Transverse colon (tissue), 4 donors: ENCODE data around the gene FAR2. TPM values are rescaled to one million over a fixed set of nuclear protein-coding genes. Genes with fewer than 3 reads are reported as not detected.

Source experiments
- DNase-seq: peaks from one replicate; pipeline ENCODE4 v3.0.0-alpha.2; 2019
- H3K27ac ChIP-seq, 4 donors: fragments of 200-600 bp; sonication (generic); 2 replicates each; pipeline ENCODE4 v1.5.1; 2016 to 2018; ENCODE audit warnings: inconsistent platforms in 4 of 4
- H3K27me3 ChIP-seq: fragments of 200-600 bp; sonication (generic); 2 replicates; pipeline ENCODE4 v1.5.1; 2017; ENCODE audit warnings: inconsistent platforms
- H3K36me3 ChIP-seq, 4 donors: fragments of 200-600 bp; sonication (generic); 2 replicates each; pipeline ENCODE4 v1.5.1; 2017 to 2019; ENCODE audit warnings: inconsistent platforms in 4 of 4
- H3K4me1 ChIP-seq, 4 donors: fragments of 200-600 bp; sonication (generic); 2 replicates each; pipeline ENCODE4 v1.5.1; 2017 to 2020; ENCODE audit warnings: inconsistent platforms in 4 of 4
- H3K4me3 ChIP-seq, 4 donors: fragments of 200-600 bp; sonication (generic); 1 replicate in 1 of 4; 2 replicates in 3 of 4; pipeline versions ENCODE4 v1.5.1 to v1.6.1; 2017 to 2019; ENCODE audit warnings: inconsistent platforms in 4 of 4
- H3K9me3 ChIP-seq, 2 donors: fragments of 200-600 bp; sonication (generic); 2 replicates each; pipeline ENCODE4 v1.5.1; 2017 to 2019; ENCODE audit warnings: inconsistent platforms in 2 of 2
- CTCF ChIP-seq, 5 experiments: fragments of 200-600 bp in 3 of 5; fragments of 450-650 bp in 2 of 5; sonication (generic) in 3 of 5; IDR thresholded peaks; 1 replicate in 2 of 5; 2 replicates in 3 of 5; pipeline ENCODE4 v1.5.1; 2016 to 2017; ENCODE audit warnings: antibody characterized with exemption in 5 of 5, inconsistent platforms in 3 of 5, mild to moderate bottlenecking in 2 of 5, moderate library complexity in 1 of 5
- EP300 ChIP-seq: sonication (generic); formaldehyde crosslinking; IDR thresholded peaks from one replicate; pipeline ENCODE4 v1.6.1; 2017; ENCODE audit warnings: antibody characterized with exemption, low read depth
- POLR2A ChIP-seq: fragments of 450-650 bp; IDR thresholded peaks from one replicate; pipeline ENCODE4 v1.6.1; 2016; ENCODE audit warnings: antibody characterized with exemption, mild to moderate bottlenecking, moderate library complexity
- POLR2AphosphoS5 ChIP-seq, 3 donors: sonication (generic); formaldehyde crosslinking; IDR thresholded peaks; one replicate each; pipeline ENCODE4 v1.6.1; 2016; ENCODE audit warnings: antibody characterized with exemption in 3 of 3
- WGBS, 2 donors: methylation state at CpG; one replicate each; pipeline ENCODE4 v1.1.5; 2018; ENCODE audit warnings: low coverage in 1 of 2; 5-methylcytosine and 5-hydroxymethylcytosine counted together
- in situ Hi-C, 4 donors: fragments of 200-750 bp; cut with MboI; loops; one replicate each; pipeline versions ENCODE4 v1.15.0 to v1.15.1; 2017; ENCODE audit warnings: low sequenced_read_pairs in 3 of 4, low pct_ligation_motif_present in 1 of 4, low pct_unique_long_range_greater_than_20kb in 1 of 4
- intact Hi-C: fragments of 100-400 bp; cut with DNase I; formaldehyde crosslinking; loops from one replicate; pipeline ENCODE4 v1.15.1; 2023; ENCODE audit warnings: low total_unique reads
- total RNA-seq, 4 donors: library from RNA; depleted of rRNA; stranded (reverse); fragments of >200 nt; gene quantifications; one replicate each; pipeline ENCODE4 v1.1.0, GENCODE V29; 2016

The FAR2 gene
- total RNA-seq, 4 donors from 2014 or later = 57.6 to 72.7 (median 65.7) TPM

DNA sequence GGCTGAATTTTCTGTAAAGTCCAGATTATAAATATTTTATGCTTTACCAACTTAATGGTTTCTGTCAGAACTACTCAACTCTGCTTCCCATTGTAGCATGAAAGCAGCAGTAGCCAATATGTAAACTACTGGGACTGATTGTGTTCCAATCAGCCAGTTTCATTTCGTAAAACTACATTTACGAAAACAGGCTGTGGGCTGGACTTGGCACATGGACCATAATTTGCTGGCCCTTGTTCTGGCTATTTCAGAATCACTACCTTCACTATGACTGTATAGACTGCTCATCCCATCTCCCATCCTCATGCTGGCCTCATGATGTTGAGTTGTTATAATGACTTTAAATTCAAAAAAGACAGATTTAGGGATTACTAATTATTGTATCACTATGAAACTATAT, 38.7 kb downstream of the FAR2 start:
- no peak for TF ChIP-seq POLR2AphosphoS5 (IDR thresholded peaks at IDR 0.05)
- no peak for TF ChIP-seq POLR2A
- TF ChIP-seq CTCF (IDR thresholded peaks at IDR 0.05) = no peak
- no peak for TF ChIP-seq EP300
- Histone ChIP-seq H3K27ac (no peak overlapping the region), H3K9me3 (no peaks in the 10 kb centered on the region), H3K27me3 (no peaks in the 10 kb centered on the region), H3K36me3 (no peaks in the 10 kb centered on the region), H3K4me3 (no peak overlapping the region), H3K4me1 (peaks cover 3 to 19% (median 10%) of the 10 kb centered on the region in 4 donors)
- in situ Hi-C loops = no loop called here
- intact Hi-C loops = no loop called here
- no peak for DNase-seq
- 50 to 75% methylated on average over 1 to 2 of the region's 2 CpGs for WGBS, 2 donors

GRCh38 chr12:29191267-29191850, 42.3 kb downstream of the FAR2 start:
- in situ Hi-C loops (no loop called here), intact Hi-C loops (no loop called here)
- Histone ChIP-seq H3K36me3 (no peaks in the 10 kb centered on the region), H3K9me3 (no peaks in the 10 kb centered on the region), H3K27me3 (no peaks in the 10 kb centered on the region), H3K4me3 (no peak overlapping the region), H3K27ac (peak overlapping the region; percentile 59 to 75 (median 70)), H3K4me1 (peaks cover 3 to 19% (median 10%) of the 10 kb centered on the region in 4 donors)
- DNase-seq = no peak
- 51 to 60% methylated on average over 6 of the region's 6 CpGs for WGBS, 2 donors
- no peak for TF ChIP-seq POLR2A
- no peak for TF ChIP-seq EP300
- TF ChIP-seq POLR2AphosphoS5 (IDR thresholded peaks at IDR 0.05) = no peak
- TF ChIP-seq CTCF (IDR thresholded peaks at IDR 0.05) = no peak

DNA sequence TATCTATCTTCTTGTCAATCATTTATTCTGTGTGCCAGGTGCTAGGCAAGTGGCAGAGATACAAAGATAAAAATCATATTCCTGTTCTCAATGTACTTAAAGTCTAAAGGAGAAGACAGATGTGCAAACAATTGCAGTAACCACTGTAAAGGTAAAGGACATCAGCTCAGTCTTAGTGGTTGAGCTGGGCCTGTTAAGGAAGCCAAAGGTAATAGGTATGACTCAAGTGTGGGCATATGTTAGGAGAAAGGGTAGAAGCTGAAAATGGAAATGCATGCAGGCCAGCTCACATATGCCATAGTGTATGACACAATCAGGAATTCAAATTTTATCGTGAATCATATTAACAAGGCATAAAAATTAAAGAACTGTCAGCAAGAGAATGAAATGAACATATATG, 49.8 kb downstream of the FAR2 start:
- TF ChIP-seq CTCF (IDR thresholded peaks at IDR 0.05) (no peak), POLR2A (no peak), POLR2AphosphoS5 (IDR thresholded peaks at IDR 0.05) (no peak), EP300 (no peak)
- Histone ChIP-seq H3K27ac (no peak overlapping the region), H3K4me3 (no peak overlapping the region), H3K9me3 (no peaks in the 10 kb centered on the region), H3K36me3 (no peaks in the 10 kb centered on the region), H3K27me3 (no peaks in the 10 kb centered on the region), H3K4me1 (peaks cover 0 to 3% (median 0%) of the 10 kb centered on the region in 4 donors)
- 90 to 100% methylated on average over 1 of the region's 1 CpG for WGBS, 2 donors
- intact Hi-C loops = no loop called here
- DNase-seq = no peak
- in situ Hi-C loops = no loop called here

- Histone ChIP-seq H3K36me3 (no peaks in the 10 kb centered on the region), H3K4me1 (peaks cover 0 to 3% (median 0%) of the 10 kb centered on the region in 4 donors), H3K9me3 (no peaks in the 10 kb centered on the region), H3K4me3 (no peak overlapping the region), H3K27ac (no peak overlapping the region), H3K27me3 (no peaks in the 10 kb centered on the region)
- in situ Hi-C loops (no loop called here), intact Hi-C loops (no loop called here)
- TF ChIP-seq EP300 (no peak), POLR2AphosphoS5 (IDR thresholded peaks at IDR 0.05) (no peak), POLR2A (no peak), CTCF (IDR thresholded peaks at IDR 0.05) (no peak)
- 43 to 48% methylated on average over 2 to 5 of the region's 5 CpGs for WGBS, 2 donors
- no peak for DNase-seq
Observed at GRCh38 chr12:29200586-29200985, 51.5 kb downstream of the FAR2 start.
